Measurements from ENCODE around the gene RAB11FIP3. TPM values are rescaled to one million over a fixed set of nuclear protein-coding genes. Genes with fewer than 3 reads are reported as not detected.

RAB11FIP3 gene
- total RNA-seq, 2 experiments from 2014 or later, result 18.7 to 20.4 TPM

- Mint-ChIP-seq H3K36me3 (ENCODE audit: low read depth) (peaks cover 16% of the 10 kb centered on the region), H3K4me3 (peak overlapping the region; percentile 90), H3K4me1 (ENCODE audit: low read depth) (peaks cover 34% of the 10 kb centered on the region), H3K27ac (peak overlapping the region; percentile 96), H3K27me3 (no peaks in the 10 kb centered on the region), H3K9me3 (no peaks in the 10 kb centered on the region)
- peak; percentile 92 for DNase-seq
- ATAC-seq, result peak; percentile 69
- intact Hi-C loops (cut with micrococcal nuclease), result loop anchor here (5.0 kb wide), 1 partner anchor 128 kb away; the partner anchor contains the start of gene NME4
- ChIA-PET CTCF (interaction anchor here (0.7 to 2.3 kb wide), 2 partner anchors 111 to 133 kb away, joined by 3 to 7 read pairs; partner anchors contain the start of gene METTL26), POLR2A (interaction anchor here (0.6 to 1.3 kb wide), 12 partner anchors 13 to 447 kb away, joined by 3 to 7 read pairs (median 3); partner anchors contain the start of genes JMJD8, METTL26, NHLRC4 and RAB11FIP3)
- TF ChIP-seq, protein P1, sequence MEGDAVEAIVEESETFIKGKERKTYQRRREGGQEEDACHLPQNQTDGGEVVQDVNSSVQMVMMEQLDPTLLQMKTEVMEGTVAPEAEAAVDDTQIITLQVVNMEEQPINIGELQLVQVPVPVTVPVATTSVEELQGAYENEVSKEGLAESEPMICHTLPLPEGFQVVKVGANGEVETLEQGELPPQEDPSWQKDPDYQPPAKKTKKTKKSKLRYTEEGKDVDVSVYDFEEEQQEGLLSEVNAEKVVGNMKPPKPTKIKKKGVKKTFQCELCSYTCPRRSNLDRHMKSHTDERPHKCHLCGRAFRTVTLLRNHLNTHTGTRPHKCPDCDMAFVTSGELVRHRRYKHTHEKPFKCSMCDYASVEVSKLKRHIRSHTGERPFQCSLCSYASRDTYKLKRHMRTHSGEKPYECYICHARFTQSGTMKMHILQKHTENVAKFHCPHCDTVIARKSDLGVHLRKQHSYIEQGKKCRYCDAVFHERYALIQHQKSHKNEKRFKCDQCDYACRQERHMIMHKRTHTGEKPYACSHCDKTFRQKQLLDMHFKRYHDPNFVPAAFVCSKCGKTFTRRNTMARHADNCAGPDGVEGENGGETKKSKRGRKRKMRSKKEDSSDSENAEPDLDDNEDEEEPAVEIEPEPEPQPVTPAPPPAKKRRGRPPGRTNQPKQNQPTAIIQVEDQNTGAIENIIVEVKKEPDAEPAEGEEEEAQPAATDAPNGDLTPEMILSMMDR (IDR thresholded peaks at IDR 0.05), result no peak
Observed at GRCh38 chr16:525520-526180, 100.2 kb downstream of the RAB11FIP3 start.

GRCh38 chr16:526181-527014, 100.9 kb downstream of the RAB11FIP3 start:
- DNase-seq (peak; percentile 38), ATAC-seq (no peak)
- TF ChIP-seq, protein P1 (IDR thresholded peaks at IDR 0.05), result no peak
- intact Hi-C loops (cut with micrococcal nuclease), result loop anchor here (5.0 kb wide), 1 partner anchor 129 kb away; the partner anchor contains the start of gene NME4
- Mint-ChIP-seq H3K4me1 (ENCODE audit: low read depth) (peaks cover 34% of the 10 kb centered on the region), H3K36me3 (ENCODE audit: low read depth) (peaks cover 16% of the 10 kb centered on the region), H3K27me3 (no peaks in the 10 kb centered on the region), H3K27ac (peak overlapping the region; percentile 96), H3K4me3 (peak overlapping the region; percentile 90), H3K9me3 (no peaks in the 10 kb centered on the region)
- ChIA-PET POLR2A (interaction anchor here (0.5 to 1.4 kb wide), 19 partner anchors 12 to 448 kb away, joined by 3 to 7 read pairs (median 3); partner anchors contain the start of genes ANTKMT, FAM234A, JMJD8 and METTL26), CTCF (interaction anchor here (0.7 to 2.3 kb wide), 2 partner anchors 110 to 134 kb away, joined by 3 to 7 read pairs; partner anchors contain the start of gene METTL26)

GRCh38 chr16:527015-527903, 101.8 kb downstream of the RAB11FIP3 start, which contains the start of gene CAPN15:
TSS of gene CAPN15 (plus strand) at chr16:527712. CDS start at chr16:546839, 19,127 bp downstream.
- POLR2A ChIA-PET, result interaction anchor here (0.5 to 1.4 kb wide), 7 partner anchors 48 to 448 kb away, joined by 3 to 4 read pairs (median 3); partner anchors contain the start of gene FAM234A
- Mint-ChIP-seq H3K9me3 (no peaks in the 10 kb centered on the region), H3K4me1 (ENCODE audit: low read depth) (peaks cover 34% of the 10 kb centered on the region)

More at GRCh38 chr16:527015-527903, 101.8 kb downstream of the RAB11FIP3 start, which contains the start of gene CAPN15:
- no peaks in the 10 kb centered on the region for H3K27me3 Mint-ChIP-seq
- CTCF ChIA-PET, result interaction anchor here (0.8 to 2.4 kb wide), 4 partner anchors 20 to 215 kb away, joined by 3 to 7 read pairs (median 4); partner anchors contain the start of gene METTL26
- DNase-seq (peak; percentile 84), ATAC-seq (peak; percentile 76)
- peak within 1 kb of the TSS; percentile 90 for H3K4me3 Mint-ChIP-seq
- peak within 1 kb of the TSS; percentile 96 for H3K27ac Mint-ChIP-seq
- intact Hi-C loops (cut with micrococcal nuclease), result loop anchor here (5.0 kb wide), 1 partner anchor 130 kb away; the partner anchor contains the start of gene NME4
- TF ChIP-seq, protein P1 (IDR thresholded peaks at IDR 0.05), result peak; percentile 31
- H3K36me3 Mint-ChIP-seq (ENCODE audit: low read depth), result peaks cover 16% of the 10 kb centered on the region

All from activated CD8-positive, alpha-beta T cell treated with anti-CD3 and anti-CD28 coated beads for 36 hours (primary cell).